GM23338 (cell line): ENCODE data around the gene ANKRD55. TPM values are rescaled to one million over a fixed set of nuclear protein-coding genes. Genes with fewer than 3 reads are reported as not detected.
A peak's percentile ranks its signal among the peaks of the same experiment; 100 is the strongest.

Experiments used
- ATAC-seq: fragments of 200-7000 bp; cut with Tn5 transposase; 3 replicates; pipeline ENCODE4 v1.9.1; 2020
- DNase-seq: peaks from one replicate; pipeline ENCODE4 v3.0.0-alpha.2; 2015; ENCODE audit warnings: low spot score
- H2AFZ ChIP-seq: fragments of 200-600 bp; sonication (generic); 2 replicates; pipeline ENCODE4 v1.8.0; 2016; ENCODE audit warnings: antibody characterized with exemption, mild to moderate bottlenecking, moderate library complexity
- H3F3A ChIP-seq: fragments of 200-600 bp; sonication (generic); replicated peaks from 2 replicates; pipeline ENCODE4 v1.8.0; 2017; ENCODE audit warnings: antibody characterized with exemption, mixed run types, low read depth
- H3K27ac ChIP-seq: fragments of 200-600 bp; sonication (generic); 2 replicates; pipeline ENCODE4 v1.6.1; 2016; ENCODE audit warnings: low read depth
- H3K27me3 ChIP-seq: fragments of 200-600 bp; sonication (generic); 2 replicates; pipeline ENCODE4 v1.8.0; 2016; ENCODE audit warnings: mild to moderate bottlenecking, mixed run types, moderate library complexity; ENCODE audit not compliant: insufficient read depth
- H3K36me3 ChIP-seq: fragments of 200-600 bp; sonication (generic); 2 replicates; pipeline ENCODE4 v1.8.0; 2016; ENCODE audit warnings: mild to moderate bottlenecking; ENCODE audit not compliant: insufficient read depth
- H3K4me1 ChIP-seq: fragments of 200-600 bp; sonication (generic); 2 replicates; pipeline ENCODE4 v1.8.0; 2016; ENCODE audit warnings: mild to moderate bottlenecking, moderate library complexity; ENCODE audit not compliant: insufficient read depth
- H3K4me2 ChIP-seq: fragments of 200-600 bp; sonication (generic); 2 replicates; pipeline ENCODE4 v1.7.1; 2017; ENCODE audit warnings: mixed run types
- H3K4me3 ChIP-seq: fragments of 200-600 bp; sonication (generic); 2 replicates; pipeline ENCODE4 v1.6.1; 2016; ENCODE audit warnings: mixed run types
- H3K79me2 ChIP-seq: fragments of 200-600 bp; sonication (generic); replicated peaks from 2 replicates; pipeline ENCODE4 v1.8.0; 2017; ENCODE audit warnings: mild to moderate bottlenecking; ENCODE audit not compliant: insufficient read depth
- H3K9me2 ChIP-seq: fragments of 200-600 bp; sonication (generic); 2 replicates; pipeline ENCODE4 v1.8.0; 2017; ENCODE audit not compliant: insufficient read depth
- H4K20me1 ChIP-seq: fragments of 200-600 bp; sonication (generic); replicated peaks from 2 replicates; pipeline ENCODE4 v1.8.0; 2017; ENCODE audit warnings: mild to moderate bottlenecking; ENCODE audit not compliant: insufficient read depth
- H3K27ac Mint-ChIP-seq: 2 replicates; pipeline ENCODE4 v1.8.0; 2020; ENCODE audit warnings: inconsistent platforms, mild to moderate bottlenecking, moderate library complexity, mixed read lengths
- H3K27me3 Mint-ChIP-seq: 3 replicates; pipeline ENCODE4 v1.8.0; 2022; ENCODE audit warnings: low read depth, mild to moderate bottlenecking, moderate library complexity, mixed read lengths, inconsistent platforms; ENCODE audit not compliant: insufficient read depth, poor library complexity
- H3K36me3 Mint-ChIP-seq: 3 replicates; pipeline ENCODE4 v1.8.0; 2021; ENCODE audit warnings: low read depth, mild to moderate bottlenecking, inconsistent platforms, moderate library complexity, mixed read lengths
- H3K4me1 Mint-ChIP-seq: 3 replicates; pipeline ENCODE4 v1.8.0; 2020; ENCODE audit warnings: mild to moderate bottlenecking, inconsistent platforms, mixed read lengths
- H3K4me3 Mint-ChIP-seq: 3 replicates; pipeline ENCODE4 v1.8.0; 2021; ENCODE audit warnings: moderate library complexity, mild to moderate bottlenecking, inconsistent platforms, mixed read lengths
- H3K9me3 Mint-ChIP-seq: 3 replicates; pipeline ENCODE4 v1.8.0; 2020; ENCODE audit warnings: moderate library complexity, mild to moderate bottlenecking, inconsistent platforms, mixed read lengths
- CREB1 ChIP-seq: fragments of 250-450 bp; sonication (Bioruptor Pico); IDR thresholded peaks from 2 replicates; pipeline ENCODE4 v1.5.0; 2020; ENCODE audit warnings: low read depth, mild to moderate bottlenecking, moderate library complexity
- EZH2phosphoT487 ChIP-seq: fragments of 200-600 bp; sonication (generic); IDR thresholded peaks from one replicate; pipeline ENCODE4 v1.8.1; 2018; ENCODE audit warnings: antibody characterized with exemption; ENCODE audit not compliant: unreplicated experiment
- JUNB ChIP-seq: IDR thresholded peaks from one replicate; pipeline ENCODE4 v1.6.1; 2016; ENCODE audit warnings: antibody characterized with exemption; ENCODE audit not compliant: unreplicated experiment
- NANOG ChIP-seq: IDR thresholded peaks from 2 replicates; pipeline ENCODE4 v1.6.1; 2016; ENCODE audit warnings: antibody characterized with exemption, borderline replicate concordance
- POLR2AphosphoS5 ChIP-seq: IDR thresholded peaks from 2 replicates; pipeline ENCODE4 v1.6.1; 2016; ENCODE audit warnings: antibody characterized with exemption, low read depth
- STAT1 ChIP-seq: IDR thresholded peaks from one replicate; pipeline ENCODE4 v1.6.1; 2016; ENCODE audit warnings: antibody characterized with exemption; ENCODE audit not compliant: unreplicated experiment
- ZNF114 ChIP-seq: fragments of 250-450 bp; sonication (Bioruptor Pico); IDR thresholded peaks from 2 replicates; pipeline ENCODE4 v1.5.0; 2020; ENCODE audit warnings: mild to moderate bottlenecking, moderate library complexity
- ZNF331 ChIP-seq: fragments of 250-450 bp; sonication (Bioruptor Pico); IDR thresholded peaks from 2 replicates; pipeline ENCODE4 v1.5.0; 2020; ENCODE audit warnings: low read depth, mild to moderate bottlenecking, moderate library complexity
- polyA plus RNA-seq: library from polyadenylated mRNA; unstranded; fragments of >200 nt; fragmentation: Nextera tagmentation; extraction: Ambion mirVana; gene quantifications from 2 replicates; pipeline ENCODE4 v1.2.1, GENCODE V29; 2016
- total RNA-seq: library from RNA; depleted of rRNA; stranded (reverse); fragments of >200 nt; shearing (Covaris generic); gene quantifications from 2 replicates; pipeline ENCODE4 v1.2.3, GENCODE V29; 2014
- TF ChIP-seq, protein P1 (sequence below): fragments of 250-450 bp; sonication (Bioruptor Pico); IDR thresholded peaks from 2 replicates; pipeline ENCODE4 v1.5.0; 2020; ENCODE audit warnings: mild to moderate bottlenecking, moderate library complexity
- TF ChIP-seq, protein P2 (sequence below), 2 experiments: fragments of 200-600 bp in 1 of 2; sonication (generic) in 1 of 2; conservative IDR thresholded peaks; 2 replicates each; pipeline versions ENCODE4 v1.5.1 to v1.6.1; 2016 to 2017; ENCODE audit warnings: antibody characterized with exemption in 2 of 2, low read depth in 2 of 2, mild to moderate bottlenecking in 2 of 2, moderate library complexity in 1 of 2
- TF ChIP-seq, protein P3 (sequence below): IDR thresholded peaks from 2 replicates; pipeline ENCODE4 v1.6.1; 2016; ENCODE audit warnings: antibody characterized with exemption

Gene ANKRD55
- total and polyA plus RNA-seq, 2 experiments from 2014 or later, result not detected

DNA sequence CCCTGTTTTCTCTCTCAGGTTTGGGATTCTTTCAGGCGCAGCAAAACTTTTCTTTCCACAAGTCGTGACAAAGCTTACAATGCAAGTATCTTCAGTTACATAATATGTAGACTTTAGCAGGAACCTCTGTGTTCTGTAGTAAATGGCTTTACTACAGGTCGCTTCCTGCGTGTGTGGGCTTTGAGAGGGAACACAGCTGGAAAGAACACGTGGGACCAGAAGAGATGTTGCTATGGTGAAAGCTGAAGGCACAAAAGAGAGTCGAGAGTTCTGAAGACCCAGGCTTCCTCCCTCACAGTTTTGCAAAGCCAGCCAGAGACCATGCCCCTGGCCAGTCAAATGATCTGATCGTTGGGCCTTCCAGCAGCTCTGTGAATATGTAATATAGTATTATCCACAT is 4.0 kb downstream of the ANKRD55 start:
- H3K4me3 Mint-ChIP-seq, result no peak overlapping the region
- no peaks in the 10 kb centered on the region for H3F3A ChIP-seq
- no peak for TF ChIP-seq CREB1 (CRISPR knock-in tag)
- TF ChIP-seq ZNF114, result no peak
- no peak for TF ChIP-seq POLR2AphosphoS5
- no peak for TF ChIP-seq JUNB
- TF ChIP-seq, protein P1, sequence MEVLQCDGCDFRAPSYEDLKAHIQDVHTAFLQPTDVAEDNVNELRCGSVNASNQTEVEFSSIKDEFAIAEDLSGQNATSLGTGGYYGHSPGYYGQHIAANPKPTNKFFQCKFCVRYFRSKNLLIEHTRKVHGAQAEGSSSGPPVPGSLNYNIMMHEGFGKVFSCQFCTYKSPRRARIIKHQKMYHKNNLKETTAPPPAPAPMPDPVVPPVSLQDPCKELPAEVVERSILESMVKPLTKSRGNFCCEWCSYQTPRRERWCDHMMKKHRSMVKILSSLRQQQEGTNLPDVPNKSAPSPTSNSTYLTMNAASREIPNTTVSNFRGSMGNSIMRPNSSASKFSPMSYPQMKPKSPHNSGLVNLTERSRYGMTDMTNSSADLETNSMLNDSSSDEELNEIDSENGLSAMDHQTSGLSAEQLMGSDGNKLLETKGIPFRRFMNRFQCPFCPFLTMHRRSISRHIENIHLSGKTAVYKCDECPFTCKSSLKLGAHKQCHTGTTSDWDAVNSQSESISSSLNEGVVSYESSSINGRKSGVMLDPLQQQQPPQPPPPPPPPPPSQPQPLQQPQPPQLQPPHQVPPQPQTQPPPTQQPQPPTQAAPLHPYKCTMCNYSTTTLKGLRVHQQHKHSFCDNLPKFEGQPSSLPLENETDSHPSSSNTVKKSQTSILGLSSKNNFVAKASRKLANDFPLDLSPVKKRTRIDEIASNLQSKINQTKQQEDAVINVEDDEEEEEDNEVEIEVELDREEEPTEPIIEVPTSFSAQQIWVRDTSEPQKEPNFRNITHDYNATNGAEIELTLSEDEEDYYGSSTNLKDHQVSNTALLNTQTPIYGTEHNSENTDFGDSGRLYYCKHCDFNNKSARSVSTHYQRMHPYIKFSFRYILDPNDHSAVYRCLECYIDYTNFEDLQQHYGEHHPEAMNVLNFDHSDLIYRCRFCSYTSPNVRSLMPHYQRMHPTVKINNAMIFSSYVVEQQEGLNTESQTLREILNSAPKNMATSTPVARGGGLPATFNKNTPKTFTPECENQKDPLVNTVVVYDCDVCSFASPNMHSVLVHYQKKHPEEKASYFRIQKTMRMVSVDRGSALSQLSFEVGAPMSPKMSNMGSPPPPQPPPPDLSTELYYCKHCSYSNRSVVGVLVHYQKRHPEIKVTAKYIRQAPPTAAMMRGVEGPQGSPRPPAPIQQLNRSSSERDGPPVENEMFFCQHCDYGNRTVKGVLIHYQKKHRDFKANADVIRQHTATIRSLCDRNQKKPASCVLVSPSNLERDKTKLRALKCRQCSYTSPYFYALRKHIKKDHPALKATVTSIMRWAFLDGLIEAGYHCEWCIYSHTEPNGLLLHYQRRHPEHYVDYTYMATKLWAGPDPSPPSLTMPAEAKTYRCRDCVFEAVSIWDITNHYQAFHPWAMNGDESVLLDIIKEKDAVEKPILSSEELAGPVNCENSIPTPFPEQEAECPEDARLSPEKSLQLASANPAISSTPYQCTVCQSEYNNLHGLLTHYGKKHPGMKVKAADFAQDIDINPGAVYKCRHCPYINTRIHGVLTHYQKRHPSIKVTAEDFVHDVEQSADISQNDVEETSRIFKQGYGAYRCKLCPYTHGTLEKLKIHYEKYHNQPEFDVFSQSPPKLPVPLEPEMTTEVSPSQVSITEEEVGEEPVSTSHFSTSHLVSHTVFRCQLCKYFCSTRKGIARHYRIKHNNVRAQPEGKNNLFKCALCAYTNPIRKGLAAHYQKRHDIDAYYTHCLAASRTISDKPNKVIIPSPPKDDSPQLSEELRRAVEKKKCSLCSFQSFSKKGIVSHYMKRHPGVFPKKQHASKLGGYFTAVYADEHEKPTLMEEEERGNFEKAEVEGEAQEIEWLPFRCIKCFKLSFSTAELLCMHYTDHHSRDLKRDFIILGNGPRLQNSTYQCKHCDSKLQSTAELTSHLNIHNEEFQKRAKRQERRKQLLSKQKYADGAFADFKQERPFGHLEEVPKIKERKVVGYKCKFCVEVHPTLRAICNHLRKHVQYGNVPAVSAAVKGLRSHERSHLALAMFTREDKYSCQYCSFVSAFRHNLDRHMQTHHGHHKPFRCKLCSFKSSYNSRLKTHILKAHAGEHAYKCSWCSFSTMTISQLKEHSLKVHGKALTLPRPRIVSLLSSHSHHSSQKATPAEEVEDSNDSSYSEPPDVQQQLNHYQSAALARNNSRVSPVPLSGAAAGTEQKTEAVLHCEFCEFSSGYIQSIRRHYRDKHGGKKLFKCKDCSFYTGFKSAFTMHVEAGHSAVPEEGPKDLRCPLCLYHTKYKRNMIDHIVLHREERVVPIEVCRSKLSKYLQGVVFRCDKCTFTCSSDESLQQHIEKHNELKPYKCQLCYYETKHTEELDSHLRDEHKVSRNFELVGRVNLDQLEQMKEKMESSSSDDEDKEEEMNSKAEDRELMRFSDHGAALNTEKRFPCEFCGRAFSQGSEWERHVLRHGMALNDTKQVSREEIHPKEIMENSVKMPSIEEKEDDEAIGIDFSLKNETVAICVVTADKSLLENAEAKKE (CRISPR knock-in tag), result no peak
- H3K4me3 ChIP-seq, result no peak overlapping the region
- no peak overlapping the region for H3K4me2 ChIP-seq
- H3K4me1 ChIP-seq, result no peaks in the 10 kb centered on the region; the same call in 1 of the 2 replicates
- peaks cover 6% of the 10 kb centered on the region; the same call in 2 of the 3 replicates for H3K9me3 Mint-ChIP-seq
- DNase-seq (no peak), ATAC-seq (no peak)
- H3K27me3 ChIP-seq, result no peaks in the 10 kb centered on the region
- no peaks in the 10 kb centered on the region for H4K20me1 ChIP-seq
- H3K36me3 ChIP-seq, result no peaks in the 10 kb centered on the region
- peak overlapping the region; percentile 43; the same call in 1 of the 2 replicates for H2AFZ ChIP-seq
- H3K9me2 ChIP-seq, result no peaks in the 10 kb centered on the region
- H3K27ac Mint-ChIP-seq, result no peak overlapping the region
- no peaks in the 10 kb centered on the region for H3K36me3 Mint-ChIP-seq
- H3K4me1 Mint-ChIP-seq, result peaks cover 7% of the 10 kb centered on the region; the same call in 2 of the 3 replicates
- no peaks in the 10 kb centered on the region for H3K79me2 ChIP-seq
- H3K27me3 Mint-ChIP-seq, result peaks cover 6% of the 10 kb centered on the region
- H3K27ac ChIP-seq, result no peak overlapping the region

DNA sequence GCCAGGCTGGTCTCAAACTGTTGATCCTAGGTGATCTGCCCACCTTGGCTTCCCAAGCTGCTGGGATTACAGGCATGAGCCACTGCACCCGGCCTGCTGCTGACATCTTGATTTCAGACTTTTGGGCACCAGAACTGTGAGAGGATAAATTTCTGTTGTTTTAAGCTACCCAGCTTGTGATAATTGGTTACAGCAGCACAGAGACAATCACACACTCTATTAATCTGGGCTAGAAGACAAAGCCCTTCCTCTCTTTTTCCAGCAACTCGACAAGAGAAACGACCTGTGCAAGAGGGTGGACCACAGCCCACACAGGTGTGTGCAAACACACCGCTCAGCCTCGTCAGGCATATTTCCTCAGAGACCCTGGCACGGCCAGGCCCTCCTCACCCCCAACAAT is 4.5 kb downstream of the ANKRD55 start:
- H3K9me2 ChIP-seq, result no peaks in the 10 kb centered on the region
- ATAC-seq, result no peak
- Mint-ChIP-seq H3K9me3 (peaks cover 7% of the 10 kb centered on the region; the same call in 2 of the 3 replicates), H3K4me1 (peaks cover 7% of the 10 kb centered on the region; the same call in 2 of the 3 replicates), H3K4me3 (no peak overlapping the region), H3K36me3 (no peaks in the 10 kb centered on the region), H3K27me3 (peaks cover 6% of the 10 kb centered on the region), H3K27ac (no peak overlapping the region)
- no peak overlapping the region for H3K27ac ChIP-seq
- peak overlapping the region; percentile 81 for H2AFZ ChIP-seq
- no peaks in the 10 kb centered on the region for H3K79me2 ChIP-seq
- H3K27me3 ChIP-seq, result no peaks in the 10 kb centered on the region
- H3K4me1 ChIP-seq, result no peaks in the 10 kb centered on the region; the same call in 1 of the 2 replicates
- H3K36me3 ChIP-seq, result no peaks in the 10 kb centered on the region
- DNase-seq, result no peak
- H3F3A ChIP-seq, result no peaks in the 10 kb centered on the region
- H3K4me3 ChIP-seq, result no peak overlapping the region
- H3K4me2 ChIP-seq, result no peak overlapping the region
- H4K20me1 ChIP-seq, result no peaks in the 10 kb centered on the region
- TF ChIP-seq NANOG, result no peak
- TF ChIP-seq ZNF331 (CRISPR knock-in tag), result no peak
- TF ChIP-seq, protein P2, sequence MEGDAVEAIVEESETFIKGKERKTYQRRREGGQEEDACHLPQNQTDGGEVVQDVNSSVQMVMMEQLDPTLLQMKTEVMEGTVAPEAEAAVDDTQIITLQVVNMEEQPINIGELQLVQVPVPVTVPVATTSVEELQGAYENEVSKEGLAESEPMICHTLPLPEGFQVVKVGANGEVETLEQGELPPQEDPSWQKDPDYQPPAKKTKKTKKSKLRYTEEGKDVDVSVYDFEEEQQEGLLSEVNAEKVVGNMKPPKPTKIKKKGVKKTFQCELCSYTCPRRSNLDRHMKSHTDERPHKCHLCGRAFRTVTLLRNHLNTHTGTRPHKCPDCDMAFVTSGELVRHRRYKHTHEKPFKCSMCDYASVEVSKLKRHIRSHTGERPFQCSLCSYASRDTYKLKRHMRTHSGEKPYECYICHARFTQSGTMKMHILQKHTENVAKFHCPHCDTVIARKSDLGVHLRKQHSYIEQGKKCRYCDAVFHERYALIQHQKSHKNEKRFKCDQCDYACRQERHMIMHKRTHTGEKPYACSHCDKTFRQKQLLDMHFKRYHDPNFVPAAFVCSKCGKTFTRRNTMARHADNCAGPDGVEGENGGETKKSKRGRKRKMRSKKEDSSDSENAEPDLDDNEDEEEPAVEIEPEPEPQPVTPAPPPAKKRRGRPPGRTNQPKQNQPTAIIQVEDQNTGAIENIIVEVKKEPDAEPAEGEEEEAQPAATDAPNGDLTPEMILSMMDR (conservative IDR thresholded peaks at IDR 0.05; ENCODE audit: low read depth in 2 of 2), result no peak
- TF ChIP-seq EZH2phosphoT487, result no peak
- TF ChIP-seq, protein P3, sequence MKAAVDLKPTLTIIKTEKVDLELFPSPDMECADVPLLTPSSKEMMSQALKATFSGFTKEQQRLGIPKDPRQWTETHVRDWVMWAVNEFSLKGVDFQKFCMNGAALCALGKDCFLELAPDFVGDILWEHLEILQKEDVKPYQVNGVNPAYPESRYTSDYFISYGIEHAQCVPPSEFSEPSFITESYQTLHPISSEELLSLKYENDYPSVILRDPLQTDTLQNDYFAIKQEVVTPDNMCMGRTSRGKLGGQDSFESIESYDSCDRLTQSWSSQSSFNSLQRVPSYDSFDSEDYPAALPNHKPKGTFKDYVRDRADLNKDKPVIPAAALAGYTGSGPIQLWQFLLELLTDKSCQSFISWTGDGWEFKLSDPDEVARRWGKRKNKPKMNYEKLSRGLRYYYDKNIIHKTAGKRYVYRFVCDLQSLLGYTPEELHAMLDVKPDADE, result no peak
- no peak for TF ChIP-seq ZNF114
- no peak for TF ChIP-seq CREB1 (CRISPR knock-in tag)
- TF ChIP-seq POLR2AphosphoS5, result no peak
- no peak for TF ChIP-seq JUNB
- TF ChIP-seq STAT1, result no peak
